Ishikawa (cell line): ENCODE results near the gene SLC41A1.

Source experiments
- CEBPB ChIP-seq: IDR thresholded peaks from 2 replicates; pipeline ENCODE4 v1.6.1; 2012
- CREB1 ChIP-seq: IDR thresholded peaks from 2 replicates; pipeline ENCODE4 v1.6.1; 2012; ENCODE audit warnings: low read depth
- EGR1 ChIP-seq: IDR thresholded peaks from 2 replicates; pipeline ENCODE4 v1.6.1; 2012
- EP300 ChIP-seq: IDR thresholded peaks from 2 replicates; pipeline ENCODE4 v1.6.1; 2012; ENCODE audit warnings: borderline replicate concordance
- FOXM1 ChIP-seq: IDR thresholded peaks from 2 replicates; pipeline ENCODE4 v1.6.1; 2012; ENCODE audit warnings: low read depth, borderline replicate concordance
- NFIC ChIP-seq: IDR thresholded peaks from 2 replicates; pipeline ENCODE4 v1.6.1; 2012
- RAD21 ChIP-seq: IDR thresholded peaks from 2 replicates; pipeline ENCODE4 v1.6.1; 2012; ENCODE audit warnings: low read depth
- TAF1 ChIP-seq: IDR thresholded peaks from 2 replicates; pipeline ENCODE4 v1.6.1; 2012; ENCODE audit warnings: low read depth, mild to moderate bottlenecking
- TCF12 ChIP-seq: IDR thresholded peaks from 2 replicates; pipeline ENCODE4 v1.6.1; 2012; ENCODE audit warnings: low read depth
- TEAD4 ChIP-seq: IDR thresholded peaks from 2 replicates; pipeline ENCODE4 v1.6.1; 2012
- YY1 ChIP-seq: IDR thresholded peaks from 2 replicates; pipeline ENCODE4 v1.6.1; 2012; ENCODE audit warnings: low read depth
- ZBTB7A ChIP-seq: IDR thresholded peaks from 2 replicates; pipeline ENCODE4 v1.6.1; 2012; ENCODE audit warnings: low read depth
- TF ChIP-seq, protein P1 (sequence below): IDR thresholded peaks from 2 replicates; pipeline ENCODE4 v1.6.1; 2012; ENCODE audit warnings: low read depth, mild to moderate bottlenecking
- TF ChIP-seq, protein P2 (sequence below): IDR thresholded peaks from 2 replicates; pipeline ENCODE4 v1.6.1; 2012
- TF ChIP-seq, protein P3 (sequence below): IDR thresholded peaks from 2 replicates; pipeline ENCODE4 v1.6.1; 2012

The SLC41A1 gene

DNA sequence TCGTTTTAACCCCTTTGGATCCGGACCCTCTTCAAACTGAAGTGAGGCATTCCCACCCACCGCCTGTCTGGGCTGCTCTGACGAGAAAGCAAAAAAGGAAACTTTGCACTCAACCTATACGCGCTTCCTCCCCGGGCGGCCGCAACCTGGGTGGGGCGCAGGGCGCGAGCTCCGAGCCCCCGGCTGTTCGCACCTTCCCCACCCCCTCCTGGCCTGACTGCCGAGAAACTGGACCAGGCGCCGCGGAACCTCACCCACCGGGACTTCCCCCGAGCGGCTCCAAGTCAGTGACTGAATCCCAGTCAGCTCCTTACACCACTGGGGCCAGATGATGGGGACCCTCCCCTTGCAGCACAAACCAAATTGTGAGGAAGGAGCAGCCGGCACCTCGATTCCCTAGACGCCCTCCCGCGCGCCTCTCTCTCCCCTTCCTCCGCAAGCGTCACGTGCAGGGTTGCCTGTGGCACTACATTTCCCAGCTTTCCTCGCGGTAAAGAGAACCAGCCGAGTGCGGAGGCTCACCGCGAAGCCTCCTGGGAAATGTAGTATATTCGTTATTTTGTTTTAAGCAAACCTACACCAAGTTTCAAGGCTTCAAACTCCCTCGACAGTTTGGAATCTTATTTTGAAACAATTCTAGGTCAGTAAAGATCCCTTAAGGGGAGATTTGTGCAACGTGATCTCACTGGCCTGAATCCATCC is 37.8 kb downstream of the SLC41A1 start, which contains the start of gene RAB29:
TSS of gene RAB29 (minus strand) at position 468 of the 702 bp plus-strand sequence. CDS start 526 bp downstream, outside the sequence.
- TF ChIP-seq YY1 = no peak
- TF ChIP-seq RAD21 = no peak
- peak; percentile 69; the same call in 1 of the 2 replicates for TF ChIP-seq ZBTB7A
- TF ChIP-seq, protein P1, sequence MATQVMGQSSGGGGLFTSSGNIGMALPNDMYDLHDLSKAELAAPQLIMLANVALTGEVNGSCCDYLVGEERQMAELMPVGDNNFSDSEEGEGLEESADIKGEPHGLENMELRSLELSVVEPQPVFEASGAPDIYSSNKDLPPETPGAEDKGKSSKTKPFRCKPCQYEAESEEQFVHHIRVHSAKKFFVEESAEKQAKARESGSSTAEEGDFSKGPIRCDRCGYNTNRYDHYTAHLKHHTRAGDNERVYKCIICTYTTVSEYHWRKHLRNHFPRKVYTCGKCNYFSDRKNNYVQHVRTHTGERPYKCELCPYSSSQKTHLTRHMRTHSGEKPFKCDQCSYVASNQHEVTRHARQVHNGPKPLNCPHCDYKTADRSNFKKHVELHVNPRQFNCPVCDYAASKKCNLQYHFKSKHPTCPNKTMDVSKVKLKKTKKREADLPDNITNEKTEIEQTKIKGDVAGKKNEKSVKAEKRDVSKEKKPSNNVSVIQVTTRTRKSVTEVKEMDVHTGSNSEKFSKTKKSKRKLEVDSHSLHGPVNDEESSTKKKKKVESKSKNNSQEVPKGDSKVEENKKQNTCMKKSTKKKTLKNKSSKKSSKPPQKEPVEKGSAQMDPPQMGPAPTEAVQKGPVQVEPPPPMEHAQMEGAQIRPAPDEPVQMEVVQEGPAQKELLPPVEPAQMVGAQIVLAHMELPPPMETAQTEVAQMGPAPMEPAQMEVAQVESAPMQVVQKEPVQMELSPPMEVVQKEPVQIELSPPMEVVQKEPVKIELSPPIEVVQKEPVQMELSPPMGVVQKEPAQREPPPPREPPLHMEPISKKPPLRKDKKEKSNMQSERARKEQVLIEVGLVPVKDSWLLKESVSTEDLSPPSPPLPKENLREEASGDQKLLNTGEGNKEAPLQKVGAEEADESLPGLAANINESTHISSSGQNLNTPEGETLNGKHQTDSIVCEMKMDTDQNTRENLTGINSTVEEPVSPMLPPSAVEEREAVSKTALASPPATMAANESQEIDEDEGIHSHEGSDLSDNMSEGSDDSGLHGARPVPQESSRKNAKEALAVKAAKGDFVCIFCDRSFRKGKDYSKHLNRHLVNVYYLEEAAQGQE = no peak
- TF ChIP-seq, protein P2, sequence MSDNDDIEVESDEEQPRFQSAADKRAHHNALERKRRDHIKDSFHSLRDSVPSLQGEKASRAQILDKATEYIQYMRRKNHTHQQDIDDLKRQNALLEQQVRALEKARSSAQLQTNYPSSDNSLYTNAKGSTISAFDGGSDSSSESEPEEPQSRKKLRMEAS = peak; percentile 92
- no peak for TF ChIP-seq EGR1
- TF ChIP-seq, protein P3, sequence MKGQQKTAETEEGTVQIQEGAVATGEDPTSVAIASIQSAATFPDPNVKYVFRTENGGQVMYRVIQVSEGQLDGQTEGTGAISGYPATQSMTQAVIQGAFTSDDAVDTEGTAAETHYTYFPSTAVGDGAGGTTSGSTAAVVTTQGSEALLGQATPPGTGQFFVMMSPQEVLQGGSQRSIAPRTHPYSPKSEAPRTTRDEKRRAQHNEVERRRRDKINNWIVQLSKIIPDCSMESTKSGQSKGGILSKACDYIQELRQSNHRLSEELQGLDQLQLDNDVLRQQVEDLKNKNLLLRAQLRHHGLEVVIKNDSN = peak; percentile 98
- peak; percentile 59 for TF ChIP-seq TAF1

DNA sequence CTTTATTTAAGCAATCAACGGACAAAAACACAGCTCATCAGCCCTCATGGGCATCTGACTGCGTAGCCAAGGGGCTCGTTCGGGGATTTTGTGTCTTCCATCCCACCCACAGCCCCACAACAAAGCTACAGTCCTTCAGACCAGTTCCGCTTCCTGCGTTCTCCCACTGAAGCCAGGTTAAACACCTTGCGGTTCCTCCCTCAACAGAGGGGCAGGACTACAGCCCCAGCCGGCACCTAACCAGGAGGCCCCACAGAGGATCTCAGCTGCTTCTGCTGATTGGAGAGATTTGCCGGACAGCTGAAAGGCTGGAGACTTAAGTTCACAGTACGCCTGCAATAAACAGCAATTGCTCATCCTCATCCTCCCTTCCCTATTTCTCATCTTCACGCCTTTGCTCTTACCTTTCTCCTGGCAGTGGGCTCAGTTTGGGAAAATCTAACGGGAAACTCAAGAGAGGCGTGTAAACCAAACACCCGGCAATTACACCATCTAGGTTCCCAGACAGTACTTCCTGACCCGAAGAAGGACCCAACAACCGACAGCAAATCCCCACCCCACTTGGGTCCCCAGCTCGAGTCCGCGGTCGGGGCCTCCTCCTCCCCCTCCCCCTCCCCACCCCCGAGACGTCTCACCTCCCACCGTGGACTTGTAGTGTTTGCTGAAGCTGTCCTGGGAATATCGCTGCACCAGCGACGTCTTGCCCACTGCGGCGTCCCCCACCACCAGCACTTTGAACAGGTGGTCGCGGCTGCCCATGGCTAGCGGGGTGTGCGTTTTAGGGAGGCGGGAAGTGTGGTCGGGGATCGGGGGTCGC is 38.6 kb downstream of the SLC41A1 start:
- TF ChIP-seq TEAD4 (no peak), EP300 (no peak), NFIC (no peak), ZBTB7A (no peak), TCF12 (no peak), FOXM1 (no peak), CREB1 (no peak), EGR1 (no peak), RAD21 (no peak), TAF1 (no peak), CEBPB (no peak)
- TF ChIP-seq, protein P3 = no peak
- TF ChIP-seq, protein P2 = no peak
- TF ChIP-seq, protein P1 = no peak

DNA sequence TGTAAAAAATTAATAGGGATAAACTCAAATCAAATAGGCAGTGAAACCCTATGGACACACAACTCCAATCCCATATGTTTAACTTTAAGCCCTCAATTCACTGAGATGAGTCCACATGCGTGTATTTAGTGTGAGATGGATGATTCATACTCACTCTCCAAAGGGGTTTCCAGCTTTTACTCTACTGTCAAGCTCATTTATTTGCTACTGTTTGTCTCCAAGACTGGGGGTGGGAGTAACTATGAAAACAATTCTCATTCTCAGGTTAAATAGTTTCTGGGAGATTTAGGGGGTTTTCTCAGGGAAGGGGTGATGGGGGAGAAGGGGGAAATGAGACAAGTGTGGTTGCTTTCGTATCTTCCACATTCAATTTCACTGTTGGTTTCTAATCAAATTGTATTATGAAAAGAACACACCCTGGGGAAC is 40.4 kb downstream of the SLC41A1 start:
- TF ChIP-seq YY1 (no peak), ZBTB7A (no peak), TAF1 (no peak)
- TF ChIP-seq, protein P3 = no peak

DNA sequence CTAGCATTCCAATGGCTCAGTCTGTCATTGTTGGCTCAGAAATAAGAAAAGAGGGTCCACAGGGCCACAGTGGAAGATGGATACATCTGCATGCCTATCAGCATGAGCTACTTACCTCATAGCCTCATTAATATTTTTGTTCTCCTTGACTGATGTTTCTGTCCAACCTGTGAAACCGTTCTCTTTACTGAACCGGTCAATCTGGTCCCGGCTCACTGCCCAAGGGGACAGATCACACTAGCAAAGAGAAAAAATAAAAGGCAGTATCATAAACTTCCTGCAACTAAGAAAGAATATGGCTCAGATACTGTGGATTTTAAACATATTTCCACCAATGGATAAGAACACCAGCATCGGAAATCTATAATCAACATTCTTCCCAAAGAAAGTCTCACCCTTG is 42.4 kb downstream of the SLC41A1 start:
- TF ChIP-seq ZBTB7A = no peak
- no peak for TF ChIP-seq CEBPB
- no peak for TF ChIP-seq RAD21
- TF ChIP-seq EP300 = no peak
- TF ChIP-seq TCF12 = no peak
- TF ChIP-seq, protein P3 = no peak
- TF ChIP-seq, protein P2 = no peak
- no peak for TF ChIP-seq FOXM1
- TF ChIP-seq NFIC = no peak
- TF ChIP-seq CREB1 = no peak
- no peak for TF ChIP-seq EGR1
- TF ChIP-seq, protein P1 = no peak
- TF ChIP-seq YY1 = no peak
- no peak for TF ChIP-seq TEAD4
- TF ChIP-seq TAF1 = no peak
